ENCODE measurements around the gene FAH. TPM values are rescaled to one million over a fixed set of nuclear protein-coding genes. Genes with fewer than 3 reads are reported as not detected.

FAH gene
- total and polyA plus RNA-seq, 2 donors (not counting 3 experiments of a cell fraction or from before 2014, with no cell fraction given), result 18.2 to 18.7 TPM

DNA sequence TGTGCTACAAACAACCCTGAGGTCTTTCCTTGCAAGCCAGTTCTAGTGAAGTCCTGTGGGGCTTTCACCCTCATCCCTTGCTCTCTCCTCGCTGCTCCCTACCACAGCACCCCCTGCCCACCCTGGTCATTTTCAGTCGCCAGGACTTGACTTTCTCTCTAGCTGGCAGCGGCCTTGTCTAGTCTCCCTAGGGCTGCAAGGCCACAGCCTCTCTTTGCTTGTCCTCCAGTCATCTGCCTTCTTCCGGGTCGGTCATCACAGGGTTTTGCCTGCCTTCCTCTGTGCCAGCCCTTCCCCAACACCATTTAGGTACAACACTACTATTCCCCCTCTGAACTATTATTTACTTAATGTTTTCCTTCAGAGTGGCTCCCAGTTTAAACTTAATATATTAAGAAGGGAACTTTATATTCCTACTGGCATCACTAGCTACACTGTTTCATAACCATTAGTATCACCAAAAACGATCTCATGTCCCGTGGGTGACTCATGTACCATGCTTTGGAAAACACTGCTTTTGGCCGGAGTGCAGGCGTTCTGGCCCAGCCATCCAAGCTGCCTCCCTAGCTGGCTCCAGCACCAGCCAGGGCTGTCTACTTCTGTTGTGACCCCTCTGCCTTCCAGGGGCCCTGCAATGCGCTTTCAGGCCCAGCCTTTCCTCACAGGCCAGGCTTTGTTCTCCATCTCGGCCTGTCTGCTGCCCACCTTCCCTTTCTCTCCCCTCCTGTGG lies 21.4 kb downstream of the FAH start:
- CTCF ChIA-PET, result interaction anchor here (0.6 to 4.8 kb wide), 33 partner anchors 7 to 841 kb away, joined by 3 to 31 read pairs (median 5); partner anchors contain the start of genes FAH and ZFAND6
- H3K4me3 ChIP-seq (replicated peaks in 1 of 3; ENCODE audit: insufficient read depth in 1 of 3, low read depth in 1 of 3, low read length in 3 of 3), result no peak overlapping the region
- H3K4me1 ChIP-seq (ENCODE audit: control insufficient read depth, extremely low read depth, insufficient read depth, low read length), result peaks cover 8% of the 10 kb centered on the region
- no peaks in the 10 kb centered on the region for H3K9me1 ChIP-seq (replicated peaks; ENCODE audit: control insufficient read depth, extremely low read depth, insufficient read depth, low read length)
- H3K79me2 ChIP-seq (ENCODE audit: control insufficient read depth, insufficient read depth, low read length), result no peaks in the 10 kb centered on the region
- TF ChIP-seq GATA2 (IDR thresholded peaks at IDR 0.05; ENCODE audit: insufficient read depth, insufficient read length, low read depth, low read length) (peak; percentile 71), POLR2A (IDR thresholded peaks at IDR 0.05; ENCODE audit: low read depth, low read length) (no peak), FOS (IDR thresholded peaks at IDR 0.05; ENCODE audit: borderline replicate concordance, insufficient read depth, low read length) (peak; percentile 68)
- FAIRE-seq (peak; percentile 81), DNase-seq (ENCODE audit: low read depth, low spot score) (peak; percentile 44)
- H3K9ac ChIP-seq (replicated peaks; ENCODE audit: extremely low read depth, insufficient read depth, low read length), result no peak overlapping the region
- intact Hi-C loops (cut with micrococcal nuclease), result loop anchor here (5.0 to 10.0 kb wide), 2 partner anchors 82 to 789 kb away; no protein-coding TSS in a partner anchor
- H3K9me3 ChIP-seq (replicated peaks; ENCODE audit: control insufficient read depth, insufficient read depth, low read length), result no peaks in the 10 kb centered on the region
- POLR2A ChIA-PET, result no interaction called here
- no peaks in the 10 kb centered on the region for H3K27me3 ChIP-seq (ENCODE audit: control insufficient read depth in 2 of 2, insufficient read depth in 2 of 2, low read length in 2 of 2)
- no peaks in the 10 kb centered on the region for H3K36me3 ChIP-seq (ENCODE audit: control insufficient read depth in 2 of 2, extremely low read depth in 1 of 2, insufficient read depth in 2 of 2, low read length in 2 of 2)
- H3K27ac ChIP-seq (ENCODE audit: insufficient read depth, low read depth, low read length), result peak overlapping the region; percentile 23
- H4K20me1 ChIP-seq (replicated peaks; ENCODE audit: control insufficient read depth, extremely low read depth, insufficient read depth, low read length), result no peaks in the 10 kb centered on the region
- H2AFZ ChIP-seq (ENCODE audit: low read depth, low read length), result no peak overlapping the region
- dilution Hi-C loops (cut with MboI; ENCODE audit: extremely low pct_ligation_motif_present, low sequenced_read_pairs), result no loop called here
- BruUV-seq (replicated peaks), result no TSS peak
- H3K4me2 ChIP-seq (ENCODE audit: insufficient read depth, low read length), result no peak overlapping the region

DNA sequence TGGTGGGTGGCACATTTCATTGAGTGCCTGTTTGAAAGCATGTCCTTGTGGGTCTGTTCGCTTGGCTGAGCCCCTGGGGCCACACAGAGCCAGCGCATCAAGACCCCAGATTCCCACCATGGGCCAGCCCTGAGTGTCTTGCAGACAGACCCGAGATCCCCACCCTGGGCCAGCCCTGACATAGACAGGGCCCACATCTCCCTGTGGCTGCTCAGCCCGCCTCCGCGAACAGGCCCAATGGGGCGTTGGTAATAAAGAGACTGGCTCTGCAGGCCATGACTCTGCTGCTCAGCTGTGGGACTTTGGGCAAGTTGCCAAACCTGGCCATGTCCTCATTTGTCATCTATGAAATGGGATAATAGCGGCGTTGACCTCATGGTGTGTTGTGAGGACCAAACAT lies 22.6 kb downstream of the FAH start:
- POLR2A ChIA-PET, result interaction anchor here (0.6 kb wide), 1 partner anchor 8 kb away, joined by 5 read pairs; no protein-coding TSS in a partner anchor
- dilution Hi-C loops (cut with MboI; ENCODE audit: extremely low pct_ligation_motif_present, low sequenced_read_pairs), result no loop called here
- CTCF ChIA-PET, result interaction anchor here (1.2 to 4.8 kb wide), 2 partner anchors 322 to 794 kb away, joined by 3 to 30 read pairs; no protein-coding TSS in a partner anchor

More for the DNA sequence above, 22.6 kb downstream of the FAH start:
- no peaks in the 10 kb centered on the region for H3K36me3 ChIP-seq (ENCODE audit: control insufficient read depth in 2 of 2, extremely low read depth in 1 of 2, insufficient read depth in 2 of 2, low read length in 2 of 2)
- H3K27ac ChIP-seq (ENCODE audit: insufficient read depth, low read depth, low read length), result no peak overlapping the region
- BruUV-seq (replicated peaks), result no TSS peak
- H3K79me2 ChIP-seq (ENCODE audit: control insufficient read depth, insufficient read depth, low read length), result no peaks in the 10 kb centered on the region
- peaks cover 14% of the 10 kb centered on the region for H3K4me1 ChIP-seq (ENCODE audit: control insufficient read depth, extremely low read depth, insufficient read depth, low read length)
- H3K9me3 ChIP-seq (replicated peaks; ENCODE audit: control insufficient read depth, insufficient read depth, low read length), result no peaks in the 10 kb centered on the region
- no peaks in the 10 kb centered on the region for H3K9me1 ChIP-seq (replicated peaks; ENCODE audit: control insufficient read depth, extremely low read depth, insufficient read depth, low read length)
- no peak for FAIRE-seq
- no peak for DNase-seq (ENCODE audit: low read depth, low spot score)
- intact Hi-C loops (cut with micrococcal nuclease), result loop anchor here (10.0 kb wide), 1 partner anchor 791 kb away; no protein-coding TSS in a partner anchor
- H3K27me3 ChIP-seq (ENCODE audit: control insufficient read depth in 2 of 2, insufficient read depth in 2 of 2, low read length in 2 of 2), result no peaks in the 10 kb centered on the region
- H3K4me3 ChIP-seq (replicated peaks in 1 of 3; ENCODE audit: insufficient read depth in 1 of 3, low read depth in 1 of 3, low read length in 3 of 3), result no peak overlapping the region
- TF ChIP-seq JUN (IDR thresholded peaks at IDR 0.05; ENCODE audit: borderline replicate concordance, insufficient read depth, insufficient read length, low read depth) (no peak), GATA2 (IDR thresholded peaks at IDR 0.05; ENCODE audit: insufficient read depth, insufficient read length, low read depth, low read length) (no peak), FOS (IDR thresholded peaks at IDR 0.05; ENCODE audit: borderline replicate concordance, insufficient read depth, low read length) (no peak), POLR2A (IDR thresholded peaks at IDR 0.05; ENCODE audit: low read depth, low read length) (no peak), EZH2 (IDR thresholded peaks at IDR 0.05; ENCODE audit: borderline replicate concordance, low read depth, low read length, severe bottlenecking) (no peak), MYC (IDR thresholded peaks at IDR 0.05; ENCODE audit: low read depth, low read length) (no peak), POLR2AphosphoS5 (IDR thresholded peaks at IDR 0.05; ENCODE audit: insufficient read depth, low read depth, low read length) (no peak)
- TF ChIP-seq, protein P1, sequence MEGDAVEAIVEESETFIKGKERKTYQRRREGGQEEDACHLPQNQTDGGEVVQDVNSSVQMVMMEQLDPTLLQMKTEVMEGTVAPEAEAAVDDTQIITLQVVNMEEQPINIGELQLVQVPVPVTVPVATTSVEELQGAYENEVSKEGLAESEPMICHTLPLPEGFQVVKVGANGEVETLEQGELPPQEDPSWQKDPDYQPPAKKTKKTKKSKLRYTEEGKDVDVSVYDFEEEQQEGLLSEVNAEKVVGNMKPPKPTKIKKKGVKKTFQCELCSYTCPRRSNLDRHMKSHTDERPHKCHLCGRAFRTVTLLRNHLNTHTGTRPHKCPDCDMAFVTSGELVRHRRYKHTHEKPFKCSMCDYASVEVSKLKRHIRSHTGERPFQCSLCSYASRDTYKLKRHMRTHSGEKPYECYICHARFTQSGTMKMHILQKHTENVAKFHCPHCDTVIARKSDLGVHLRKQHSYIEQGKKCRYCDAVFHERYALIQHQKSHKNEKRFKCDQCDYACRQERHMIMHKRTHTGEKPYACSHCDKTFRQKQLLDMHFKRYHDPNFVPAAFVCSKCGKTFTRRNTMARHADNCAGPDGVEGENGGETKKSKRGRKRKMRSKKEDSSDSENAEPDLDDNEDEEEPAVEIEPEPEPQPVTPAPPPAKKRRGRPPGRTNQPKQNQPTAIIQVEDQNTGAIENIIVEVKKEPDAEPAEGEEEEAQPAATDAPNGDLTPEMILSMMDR (IDR thresholded peaks at IDR 0.05; ENCODE audit: extremely low read depth in 1 of 2, insufficient read depth in 1 of 2, low read depth in 1 of 2, low read length in 2 of 2), result no peak
- TF ChIP-seq, protein P2, sequence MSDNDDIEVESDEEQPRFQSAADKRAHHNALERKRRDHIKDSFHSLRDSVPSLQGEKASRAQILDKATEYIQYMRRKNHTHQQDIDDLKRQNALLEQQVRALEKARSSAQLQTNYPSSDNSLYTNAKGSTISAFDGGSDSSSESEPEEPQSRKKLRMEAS (IDR thresholded peaks at IDR 0.05; ENCODE audit: insufficient read depth, insufficient read length), result no peak
- no peak overlapping the region for H2AFZ ChIP-seq (ENCODE audit: low read depth, low read length)
- H4K20me1 ChIP-seq (replicated peaks; ENCODE audit: control insufficient read depth, extremely low read depth, insufficient read depth, low read length), result no peaks in the 10 kb centered on the region
- no peak overlapping the region for H3K4me2 ChIP-seq (ENCODE audit: insufficient read depth, low read length)
- H3K9ac ChIP-seq (replicated peaks; ENCODE audit: extremely low read depth, insufficient read depth, low read length), result no peak overlapping the region

Measured in endothelial cell of umbilical vein (primary cell).